ENCODE results near the gene SPATA21. TPM values are rescaled to one million over a fixed set of nuclear protein-coding genes. Genes with fewer than 3 reads are reported as not detected.

SPATA21 gene
- total RNA-seq, 1 experiment from 2014 or later, result not detected

DNA sequence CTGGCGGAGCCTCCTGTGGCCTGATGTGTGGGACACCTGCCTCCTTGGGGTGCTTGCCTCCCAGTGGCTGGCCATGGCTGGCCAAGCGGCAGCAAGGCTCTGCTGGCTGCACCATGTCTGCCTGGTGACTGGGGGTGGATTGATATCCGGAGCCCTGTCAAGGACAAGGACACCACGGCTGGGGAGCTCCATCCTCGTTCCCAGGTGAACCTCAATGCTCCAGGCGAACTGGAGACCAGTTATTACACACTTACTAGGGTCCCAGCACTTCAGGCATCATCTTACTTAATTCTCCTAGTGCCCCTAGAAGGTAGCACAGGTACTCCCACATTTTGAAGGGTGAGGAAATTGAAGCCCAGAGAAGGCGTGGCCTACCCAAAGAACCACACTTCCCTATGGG is 15.2 kb downstream of the SPATA21 start:
- H3K4me3 ChIP-seq, result no peak overlapping the region
- no peaks in the 10 kb centered on the region for H3K36me3 ChIP-seq
- DNase-seq (ENCODE audit: low read depth in 1 of 2, low spot score in 2 of 2), result no peak
- H3K4me1 ChIP-seq (replicated peaks), result 0 out of 2 replicates have a peak, but pooled peaks cover 4% of the 10 kb centered on the region
- no peaks in the 10 kb centered on the region for H3K27me3 ChIP-seq (replicated peaks)
- H3K27ac ChIP-seq, result no peak overlapping the region
- no peaks in the 10 kb centered on the region for H3K9me3 ChIP-seq (replicated peaks)

DNA sequence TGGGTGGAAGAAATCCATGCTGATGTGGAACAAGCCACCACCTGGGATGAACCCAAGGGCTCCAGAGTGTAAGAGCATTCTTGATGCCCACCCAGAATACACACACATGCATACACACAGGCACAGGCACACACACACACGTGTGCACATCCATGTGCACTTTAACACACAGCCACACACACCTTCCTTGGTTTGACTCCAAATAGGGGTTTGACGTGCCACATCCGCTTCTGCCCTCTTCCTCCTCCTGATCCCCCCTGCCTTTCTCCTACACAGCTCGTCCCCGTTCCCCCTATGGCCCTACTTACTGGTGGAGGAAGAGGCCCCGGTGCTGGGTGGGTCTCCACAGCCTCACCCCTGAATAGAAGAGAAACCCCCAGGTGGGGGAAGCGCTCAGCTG is 16.0 kb downstream of the SPATA21 start:
- H3K4me1 ChIP-seq (replicated peaks), result 0 out of 2 replicates have a peak, but pooled peaks cover 4% of the 10 kb centered on the region
- H3K27ac ChIP-seq, result no peak overlapping the region
- no peak for DNase-seq (ENCODE audit: low read depth in 1 of 2, low spot score in 2 of 2)
- no peak overlapping the region for H3K4me3 ChIP-seq
- H3K36me3 ChIP-seq, result no peaks in the 10 kb centered on the region
- no peaks in the 10 kb centered on the region for H3K27me3 ChIP-seq (replicated peaks)
- H3K9me3 ChIP-seq (replicated peaks), result no peaks in the 10 kb centered on the region

DNA sequence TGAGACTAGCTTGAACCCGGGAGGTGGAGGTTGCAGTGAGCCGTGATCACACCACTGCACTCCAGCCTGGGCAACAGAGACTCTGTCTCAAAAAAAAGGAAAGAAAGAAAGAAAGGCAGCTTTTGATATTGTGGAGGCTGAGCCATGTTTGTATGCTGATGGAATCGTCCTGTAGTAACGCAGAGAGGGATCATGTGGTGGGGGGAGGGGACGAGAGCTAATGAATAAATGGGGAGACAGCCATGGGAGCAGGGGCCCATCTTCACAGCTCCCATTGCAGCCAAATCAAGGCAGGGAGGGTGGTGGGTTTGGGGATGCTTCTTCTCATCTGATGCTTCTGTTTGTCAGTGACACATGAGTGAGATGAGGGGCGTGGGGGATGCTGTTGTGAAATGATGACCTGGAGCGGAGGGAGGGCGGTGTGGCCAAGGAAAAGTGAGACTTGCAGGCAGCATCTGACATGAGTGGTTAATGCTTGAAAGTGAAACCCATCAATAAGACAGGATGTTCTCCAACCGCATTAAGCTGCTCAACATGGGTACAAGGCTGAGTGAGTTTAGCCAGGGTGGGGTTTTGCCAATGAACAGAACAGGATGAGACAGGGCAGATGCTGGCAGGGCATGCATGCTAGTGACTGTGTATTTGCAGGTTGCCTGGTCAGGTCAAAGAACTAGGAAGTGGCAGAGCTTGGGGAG is 16.7 kb downstream of the SPATA21 start:
- Histone ChIP-seq H3K27ac (no peak overlapping the region), H3K4me1 (replicated peaks) (0 out of 2 replicates have a peak, but pooled peaks cover 4% of the 10 kb centered on the region), H3K36me3 (no peaks in the 10 kb centered on the region), H3K4me3 (no peak overlapping the region), H3K9me3 (replicated peaks) (no peaks in the 10 kb centered on the region), H3K27me3 (replicated peaks) (no peaks in the 10 kb centered on the region)
- DNase-seq (ENCODE audit: low read depth in 1 of 2, low spot score in 2 of 2), result no peak

DNA sequence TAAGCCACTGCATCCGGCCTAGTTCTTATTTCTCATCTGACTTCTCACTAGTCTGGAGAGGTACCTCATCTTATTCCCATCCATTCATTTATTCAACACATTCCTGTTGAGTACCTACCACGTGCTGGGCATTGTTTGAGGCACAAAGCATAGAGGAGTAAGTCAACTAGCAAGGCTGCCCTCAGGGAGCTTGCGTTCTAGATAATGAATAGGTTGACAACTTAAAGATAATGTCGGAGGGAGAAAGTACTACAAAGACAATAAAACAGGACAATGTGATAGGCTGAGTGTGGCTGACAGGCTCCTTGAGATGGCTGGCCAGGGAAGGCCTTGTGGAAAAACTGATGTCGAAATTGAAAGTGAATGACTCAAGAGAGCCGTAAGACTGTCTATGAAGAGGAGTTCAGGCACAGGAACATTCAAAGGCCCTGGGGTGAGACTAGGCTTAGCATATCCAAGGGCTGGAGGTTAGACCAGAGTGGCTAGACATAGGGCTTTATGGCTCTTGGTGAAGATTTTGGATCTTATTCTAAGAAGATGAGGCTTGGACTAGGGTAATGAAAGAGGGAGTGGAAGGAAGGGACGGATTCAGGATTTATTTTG is 18.3 kb downstream of the SPATA21 start:
- 0 out of 2 replicates have a peak, but pooled peaks cover 4% of the 10 kb centered on the region for H3K4me1 ChIP-seq (replicated peaks)
- H3K36me3 ChIP-seq, result no peaks in the 10 kb centered on the region
- no peak overlapping the region for H3K4me3 ChIP-seq
- DNase-seq (ENCODE audit: low read depth in 1 of 2, low spot score in 2 of 2), result no peak
- no peaks in the 10 kb centered on the region for H3K9me3 ChIP-seq (replicated peaks)
- no peak overlapping the region for H3K27ac ChIP-seq
- H3K27me3 ChIP-seq (replicated peaks), result no peaks in the 10 kb centered on the region

DNA sequence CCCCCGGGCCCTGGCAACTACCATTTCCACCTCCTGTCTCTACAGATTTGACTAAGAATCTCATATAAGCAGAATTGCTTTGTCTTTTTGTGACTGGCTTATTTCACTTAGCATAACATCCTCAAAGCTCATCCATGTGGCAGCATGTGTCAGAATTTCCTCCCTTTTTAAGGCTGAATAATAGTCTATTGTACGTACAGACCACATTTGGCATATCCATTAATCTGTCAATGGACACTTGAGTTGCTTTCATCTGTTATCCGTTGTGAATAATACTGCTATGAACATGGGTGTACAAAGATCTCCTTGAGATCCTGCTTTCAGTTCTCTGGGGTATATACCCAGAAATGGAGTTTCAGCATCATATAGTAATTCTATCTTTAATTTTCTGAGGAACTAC is 24.0 kb downstream of the SPATA21 start:
- DNase-seq (ENCODE audit: low read depth in 1 of 2, low spot score in 2 of 2), result no peak
- Histone ChIP-seq H3K27ac (no peak overlapping the region), H3K4me3 (no peak overlapping the region), H3K27me3 (replicated peaks) (no peaks in the 10 kb centered on the region), H3K9me3 (replicated peaks) (no peaks in the 10 kb centered on the region), H3K36me3 (no peaks in the 10 kb centered on the region), H3K4me1 (replicated peaks) (no peaks in the 10 kb centered on the region)

DNA sequence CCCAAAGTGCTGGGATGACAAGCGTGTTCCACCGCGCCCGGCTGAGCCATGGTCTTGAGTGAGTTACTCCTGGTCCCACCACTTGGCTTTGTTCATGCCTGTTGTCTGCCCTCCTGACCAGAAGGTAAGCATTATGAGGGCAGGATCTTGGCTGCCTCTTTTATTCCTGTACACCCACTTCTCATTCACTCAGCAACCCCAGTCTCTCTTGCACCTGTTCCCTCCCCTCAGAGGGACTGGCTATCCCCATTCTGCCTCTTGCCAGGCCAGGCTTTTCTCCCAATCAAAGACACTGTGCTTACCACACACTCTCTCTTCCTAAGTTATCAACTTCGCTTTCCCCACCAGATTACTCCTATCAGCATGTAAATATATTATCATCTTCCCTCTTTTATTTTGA is 26.4 kb downstream of the SPATA21 start:
- no peak overlapping the region for H3K4me3 ChIP-seq
- no peaks in the 10 kb centered on the region for H3K36me3 ChIP-seq
- H3K27me3 ChIP-seq (replicated peaks), result no peaks in the 10 kb centered on the region
- no peaks in the 10 kb centered on the region for H3K4me1 ChIP-seq (replicated peaks)
- no peaks in the 10 kb centered on the region for H3K9me3 ChIP-seq (replicated peaks)
- DNase-seq (ENCODE audit: low read depth in 1 of 2, low spot score in 2 of 2), result no peak
- H3K27ac ChIP-seq, result no peak overlapping the region

DNA sequence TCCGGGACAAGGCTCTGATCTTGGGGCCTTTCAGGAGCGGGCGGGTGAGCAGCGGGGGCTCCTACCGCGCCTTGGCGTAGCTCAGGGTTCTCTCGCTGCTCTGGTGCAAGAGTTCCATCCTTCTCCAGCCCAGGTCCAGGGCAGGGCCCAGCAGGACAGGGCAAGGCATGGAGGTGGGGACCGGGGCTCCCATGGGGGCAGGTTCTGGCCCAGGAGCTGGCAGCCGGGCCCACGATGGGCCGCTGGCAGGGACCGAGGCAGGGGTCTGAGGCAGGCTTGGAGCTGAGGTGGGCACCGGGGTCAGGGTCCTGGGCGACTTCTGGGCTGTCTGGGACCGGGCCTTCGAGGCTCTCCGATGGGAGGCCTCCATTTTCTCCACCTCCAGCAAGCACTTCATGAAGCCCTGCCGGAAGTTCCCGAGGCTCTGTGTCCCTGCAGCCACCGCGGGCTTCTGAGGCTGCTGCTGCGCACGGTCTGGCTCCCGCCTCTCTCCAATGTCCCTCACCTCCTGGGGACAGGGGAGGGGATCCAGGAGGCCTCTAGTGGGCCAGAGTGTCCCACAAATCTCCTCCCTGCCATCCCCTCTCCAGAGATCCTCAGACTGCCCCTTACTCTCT is 27.6 kb downstream of the SPATA21 start:
- DNase-seq (ENCODE audit: low read depth in 1 of 2, low spot score in 2 of 2), result no peak

DNA sequence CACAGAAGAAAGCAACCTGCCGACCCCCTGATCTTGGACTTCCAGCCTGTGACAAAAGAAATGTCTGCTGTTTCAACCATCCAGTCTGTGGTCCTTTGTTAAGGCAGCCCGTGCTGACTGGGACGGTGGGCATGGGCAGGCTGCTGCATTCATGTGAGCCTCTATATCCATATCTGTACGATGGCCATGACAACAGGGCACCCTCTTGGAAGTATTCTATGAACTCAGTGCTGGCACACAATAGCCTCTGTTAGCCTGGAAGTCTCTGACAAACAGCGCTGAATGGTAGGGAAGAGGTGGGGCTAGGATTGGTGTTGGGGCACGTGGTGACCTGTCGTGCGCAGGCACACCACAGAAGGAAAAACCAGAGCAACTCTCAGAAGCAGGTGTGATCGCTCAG is 30.4 kb downstream of the SPATA21 start:
- no peak overlapping the region for H3K4me3 ChIP-seq
- H3K27me3 ChIP-seq (replicated peaks), result no peaks in the 10 kb centered on the region
- no peaks in the 10 kb centered on the region for H3K4me1 ChIP-seq (replicated peaks)
- H3K27ac ChIP-seq, result no peak overlapping the region
- no peak for DNase-seq (ENCODE audit: low read depth in 1 of 2, low spot score in 2 of 2)
- H3K9me3 ChIP-seq (replicated peaks), result no peaks in the 10 kb centered on the region
- 0 out of 2 replicates have a peak, but pooled peaks cover 3% of the 10 kb centered on the region for H3K36me3 ChIP-seq

More for the DNA sequence above, 27.6 kb downstream of the SPATA21 start:
- Histone ChIP-seq H3K27me3 (replicated peaks) (no peaks in the 10 kb centered on the region), H3K4me3 (no peak overlapping the region), H3K27ac (no peak overlapping the region), H3K36me3 (no peaks in the 10 kb centered on the region), H3K9me3 (replicated peaks) (no peaks in the 10 kb centered on the region), H3K4me1 (replicated peaks) (no peaks in the 10 kb centered on the region)

DNA sequence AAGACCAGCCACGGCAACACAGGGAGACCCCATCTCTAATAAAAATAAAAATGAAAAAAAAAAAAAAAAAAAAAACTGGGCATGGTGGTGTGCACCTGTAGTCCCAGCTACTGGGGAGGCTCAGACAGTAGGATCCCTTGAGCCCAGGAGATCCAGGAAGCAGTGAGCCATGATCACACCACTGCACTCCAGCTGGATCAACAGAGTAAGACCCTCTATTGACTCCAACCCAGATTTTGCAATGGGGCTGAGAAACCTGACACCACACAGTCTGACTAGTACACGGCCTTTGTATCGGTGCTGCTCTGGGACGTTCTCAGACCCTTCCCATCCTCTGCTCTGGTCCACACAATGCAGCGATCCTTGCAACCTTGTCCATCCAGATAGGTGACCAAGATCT is 31.8 kb downstream of the SPATA21 start:
- peaks cover 9% of the 10 kb centered on the region; the same call in 1 of the 2 replicates for H3K36me3 ChIP-seq
- no peak for DNase-seq (ENCODE audit: low read depth in 1 of 2, low spot score in 2 of 2)
- H3K27me3 ChIP-seq (replicated peaks), result no peaks in the 10 kb centered on the region

DNA sequence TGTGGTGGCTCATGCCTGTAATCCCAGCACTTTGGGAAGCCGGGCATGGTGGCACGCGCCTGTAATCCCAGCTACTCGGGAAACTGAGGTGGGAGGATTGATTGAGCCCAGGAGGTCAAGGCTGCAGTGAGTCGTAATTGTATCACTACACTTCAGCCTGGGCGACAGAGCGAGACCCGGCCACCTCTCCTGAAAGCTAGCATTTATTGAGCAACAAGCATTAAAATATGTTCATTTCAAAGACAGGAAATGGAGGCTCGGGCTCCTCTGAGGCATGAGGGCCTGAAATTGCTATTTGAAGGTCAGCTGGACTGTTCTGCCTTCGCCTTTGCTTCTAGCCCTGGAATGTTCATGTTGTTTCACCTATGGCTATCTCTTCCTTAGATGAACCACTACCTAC is 34.5 kb downstream of the SPATA21 start:
- Histone ChIP-seq H3K27me3 (replicated peaks) (no peaks in the 10 kb centered on the region), H3K27ac (no peak overlapping the region), H3K4me3 (no peak overlapping the region), H3K4me1 (replicated peaks) (no peaks in the 10 kb centered on the region), H3K36me3 (peaks cover 35% of the 10 kb centered on the region), H3K9me3 (replicated peaks) (no peaks in the 10 kb centered on the region; the same call in 1 of the 2 replicates)
- DNase-seq (ENCODE audit: low read depth in 1 of 2, low spot score in 2 of 2), result no peak

More for the DNA sequence above, 31.8 kb downstream of the SPATA21 start:
- Histone ChIP-seq H3K27ac (no peak overlapping the region), H3K4me3 (no peak overlapping the region), H3K4me1 (replicated peaks) (no peaks in the 10 kb centered on the region), H3K9me3 (replicated peaks) (no peaks in the 10 kb centered on the region; the same call in 1 of the 2 replicates)

DNA sequence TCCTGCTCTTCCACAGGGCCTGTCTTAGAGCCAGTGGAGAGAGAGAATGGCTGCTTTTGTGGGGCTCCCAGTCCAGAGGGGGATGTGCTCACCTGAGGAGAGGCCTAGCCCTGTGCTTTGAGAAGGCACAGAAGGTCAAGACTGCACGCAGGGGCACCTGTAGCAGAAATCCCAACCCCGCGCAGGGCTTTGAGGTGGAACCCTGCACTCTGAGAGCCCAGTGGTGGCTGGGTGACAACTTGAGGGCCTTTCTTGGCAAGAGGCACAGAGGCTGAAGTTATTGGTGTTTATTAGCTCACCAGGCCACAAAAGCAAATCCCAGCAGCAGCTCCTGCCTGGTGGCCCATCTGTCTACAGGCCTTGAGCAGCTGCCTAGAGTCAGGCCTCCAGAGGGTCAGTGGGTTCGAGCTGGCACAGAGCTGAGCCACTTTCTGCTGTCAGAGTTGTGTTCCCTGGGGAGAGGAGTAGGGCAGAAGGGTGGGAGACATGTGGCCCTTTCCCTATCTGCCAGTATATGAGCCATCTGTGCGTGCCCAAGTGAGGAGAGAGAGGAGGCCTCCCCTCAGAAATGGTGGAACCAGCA is 38.8 kb downstream of the SPATA21 start:
- no peak for DNase-seq (ENCODE audit: low read depth in 1 of 2, low spot score in 2 of 2)
- no peaks in the 10 kb centered on the region for H3K4me1 ChIP-seq (replicated peaks)
- no peak overlapping the region for H3K27ac ChIP-seq
- no peaks in the 10 kb centered on the region; the same call in 1 of the 2 replicates for H3K9me3 ChIP-seq (replicated peaks)
- H3K4me3 ChIP-seq, result no peak overlapping the region
- H3K36me3 ChIP-seq, result peaks cover 78% of the 10 kb centered on the region
- H3K27me3 ChIP-seq (replicated peaks), result no peaks in the 10 kb centered on the region

DNA sequence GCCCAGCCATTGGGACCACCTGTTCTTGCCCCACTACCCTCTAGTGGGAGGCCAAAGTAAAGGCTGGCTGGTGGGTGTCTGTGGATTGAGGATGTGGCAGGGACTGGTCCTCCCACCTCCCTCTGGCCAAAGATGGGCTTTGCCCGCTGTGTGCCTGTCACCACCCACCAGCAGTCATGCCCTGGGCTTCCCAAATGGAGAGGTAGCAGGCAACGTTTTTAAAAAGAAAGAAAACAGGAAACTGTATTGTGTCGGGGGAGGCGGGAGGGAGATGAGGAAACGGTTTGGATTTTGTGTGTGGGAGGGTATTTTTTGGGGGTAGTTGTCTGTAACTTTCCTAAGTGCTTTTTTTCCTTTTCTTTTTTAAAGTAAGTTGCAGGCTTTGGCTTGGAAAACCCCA is 40.1 kb downstream of the SPATA21 start:
- H3K27me3 ChIP-seq (replicated peaks), result no peaks in the 10 kb centered on the region
- no peak overlapping the region for H3K27ac ChIP-seq
- no peaks in the 10 kb centered on the region; the same call in 1 of the 2 replicates for H3K9me3 ChIP-seq (replicated peaks)
- H3K4me3 ChIP-seq, result no peak overlapping the region
- no peak for DNase-seq (ENCODE audit: low read depth in 1 of 2, low spot score in 2 of 2)
- H3K36me3 ChIP-seq, result peaks cover 87% of the 10 kb centered on the region
- no peaks in the 10 kb centered on the region for H3K4me1 ChIP-seq (replicated peaks)

DNA sequence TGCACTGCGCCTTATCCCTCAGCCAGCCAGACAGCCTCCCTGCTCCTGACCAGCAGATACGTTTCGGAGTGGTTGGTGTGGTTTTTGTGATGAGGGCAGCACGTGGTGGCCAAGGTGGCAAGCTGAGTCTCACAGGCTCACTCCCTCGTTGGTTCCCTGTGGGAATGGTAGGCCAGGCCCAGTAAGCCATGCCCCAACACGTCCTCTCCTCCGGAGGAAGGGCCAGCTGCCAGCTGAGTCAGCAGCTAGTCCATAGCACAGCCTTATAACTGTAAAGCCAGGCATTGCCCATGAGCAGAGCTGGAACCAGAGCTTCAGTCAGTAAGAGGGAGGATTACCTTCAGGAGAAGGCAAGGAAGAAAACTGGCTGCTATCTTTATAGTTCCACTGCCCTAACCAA is 40.6 kb downstream of the SPATA21 start:
- Histone ChIP-seq H3K27ac (no peak overlapping the region), H3K4me3 (no peak overlapping the region), H3K27me3 (replicated peaks) (no peaks in the 10 kb centered on the region), H3K4me1 (replicated peaks) (no peaks in the 10 kb centered on the region), H3K9me3 (replicated peaks) (no peaks in the 10 kb centered on the region; the same call in 1 of the 2 replicates), H3K36me3 (peaks cover 92% of the 10 kb centered on the region)
- no peak for DNase-seq (ENCODE audit: low read depth in 1 of 2, low spot score in 2 of 2)

DNA sequence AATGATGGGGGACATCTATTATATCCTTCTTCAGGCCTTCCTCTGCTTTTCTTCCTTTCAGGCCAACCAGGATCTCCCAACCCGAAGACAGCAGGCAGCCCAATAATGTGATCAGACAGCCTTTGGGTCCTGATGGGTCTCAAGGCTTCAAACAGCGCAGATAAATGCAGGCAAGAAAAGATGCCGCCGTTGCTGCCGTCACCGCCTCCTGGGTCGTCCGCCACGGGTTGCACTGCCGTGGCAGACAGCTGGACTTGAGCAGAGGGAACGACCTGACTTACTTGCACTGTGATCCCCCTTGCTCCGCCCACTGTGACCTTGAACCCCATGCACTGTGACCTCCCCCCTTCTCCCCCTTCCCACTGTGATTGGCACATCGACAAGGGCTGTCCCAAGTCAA is 42.2 kb downstream of the SPATA21 start:
- Histone ChIP-seq H3K36me3 (peaks cover 95% of the 10 kb centered on the region), H3K27me3 (replicated peaks) (no peaks in the 10 kb centered on the region), H3K27ac (no peak overlapping the region), H3K9me3 (replicated peaks) (no peaks in the 10 kb centered on the region), H3K4me1 (replicated peaks) (no peaks in the 10 kb centered on the region), H3K4me3 (no peak overlapping the region)
- DNase-seq (ENCODE audit: low read depth in 1 of 2, low spot score in 2 of 2), result no peak

All from SJSA1 (cell line).